ENCODE results near the gene PHOX2A.

Gene PHOX2A

DNA sequence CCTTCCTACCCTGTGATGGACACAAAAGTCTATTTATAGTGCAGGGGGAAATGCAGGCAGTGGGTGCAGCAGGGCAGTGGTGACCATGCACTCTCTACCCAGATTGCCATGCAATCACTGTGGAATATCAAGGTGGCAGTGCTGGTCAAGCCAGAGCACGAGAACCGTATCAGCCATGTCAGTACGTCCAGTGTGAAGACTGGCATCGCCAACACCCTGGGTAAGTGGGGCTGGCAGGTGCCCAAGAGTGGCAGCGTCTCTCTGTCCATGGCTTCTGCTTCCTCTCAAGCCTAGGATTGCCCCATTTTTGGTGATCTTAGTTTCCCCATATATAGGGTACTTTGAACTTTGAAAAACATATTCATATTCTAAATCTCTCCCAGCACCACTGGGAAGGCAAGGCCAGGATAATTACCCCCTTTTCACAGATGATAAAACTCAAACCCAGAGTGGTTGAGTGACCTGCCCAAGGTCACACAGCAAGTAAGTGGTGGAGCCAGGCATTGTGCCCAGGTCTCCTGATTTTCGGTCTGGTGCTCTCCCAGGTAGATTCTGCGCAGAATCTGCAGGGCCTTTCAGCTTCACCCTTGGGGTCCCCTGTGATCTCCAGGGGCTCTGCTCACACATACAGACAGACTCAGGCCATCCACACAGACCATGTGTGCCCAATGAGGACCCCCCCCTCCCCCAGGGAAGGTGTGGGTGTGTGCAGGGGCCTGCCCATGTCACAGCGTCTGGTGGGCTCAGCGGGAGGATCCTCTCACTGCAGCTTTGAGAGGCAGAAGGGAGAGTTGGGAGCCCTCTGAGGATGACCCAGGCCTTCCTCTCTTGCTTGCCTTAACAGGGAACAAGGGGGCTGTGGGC, 12.3 kb downstream of the PHOX2A start:
- Histone ChIP-seq H3K79me2 (ENCODE audit: insufficient read depth, low read length) (no peaks in the 10 kb centered on the region; the same call in 1 of the 2 replicates), H3K9me2 (replicated peaks; ENCODE audit: insufficient read depth, low read length) (no peaks in the 10 kb centered on the region), H3K36me3 (ENCODE audit: low read length) (no peaks in the 10 kb centered on the region), H3K4me2 (ENCODE audit: low read depth, low read length, poor library complexity, severe bottlenecking) (no peak overlapping the region), H2AFZ (ENCODE audit: low read depth, low read length, severe bottlenecking) (no peak overlapping the region), H3F3A (ENCODE audit: insufficient read depth) (peaks cover 5% of the 10 kb centered on the region), H3K27me3 (ENCODE audit: low read length) (no peaks in the 10 kb centered on the region), H3K9ac (ENCODE audit: low read length) (no peak overlapping the region), H3K4me3 (ENCODE audit: insufficient read depth, low read length, poor library complexity, severe bottlenecking) (no peak overlapping the region), H3K9me3 (ENCODE audit: insufficient read depth, low read length) (no peaks in the 10 kb centered on the region), H4K20me1 (ENCODE audit: low read depth, low read length) (no peaks in the 10 kb centered on the region), H3K27ac (ENCODE audit: low read depth, low read length) (no peak overlapping the region)
- TF ChIP-seq EZH2phosphoT487 (conservative IDR thresholded peaks at IDR 0.05; ENCODE audit: low read length), result no peak
- TF ChIP-seq, protein P1, sequence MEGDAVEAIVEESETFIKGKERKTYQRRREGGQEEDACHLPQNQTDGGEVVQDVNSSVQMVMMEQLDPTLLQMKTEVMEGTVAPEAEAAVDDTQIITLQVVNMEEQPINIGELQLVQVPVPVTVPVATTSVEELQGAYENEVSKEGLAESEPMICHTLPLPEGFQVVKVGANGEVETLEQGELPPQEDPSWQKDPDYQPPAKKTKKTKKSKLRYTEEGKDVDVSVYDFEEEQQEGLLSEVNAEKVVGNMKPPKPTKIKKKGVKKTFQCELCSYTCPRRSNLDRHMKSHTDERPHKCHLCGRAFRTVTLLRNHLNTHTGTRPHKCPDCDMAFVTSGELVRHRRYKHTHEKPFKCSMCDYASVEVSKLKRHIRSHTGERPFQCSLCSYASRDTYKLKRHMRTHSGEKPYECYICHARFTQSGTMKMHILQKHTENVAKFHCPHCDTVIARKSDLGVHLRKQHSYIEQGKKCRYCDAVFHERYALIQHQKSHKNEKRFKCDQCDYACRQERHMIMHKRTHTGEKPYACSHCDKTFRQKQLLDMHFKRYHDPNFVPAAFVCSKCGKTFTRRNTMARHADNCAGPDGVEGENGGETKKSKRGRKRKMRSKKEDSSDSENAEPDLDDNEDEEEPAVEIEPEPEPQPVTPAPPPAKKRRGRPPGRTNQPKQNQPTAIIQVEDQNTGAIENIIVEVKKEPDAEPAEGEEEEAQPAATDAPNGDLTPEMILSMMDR (IDR thresholded peaks at IDR 0.05; ENCODE audit: insufficient read depth, low read length, poor library complexity, severe bottlenecking), result no peak

DNA sequence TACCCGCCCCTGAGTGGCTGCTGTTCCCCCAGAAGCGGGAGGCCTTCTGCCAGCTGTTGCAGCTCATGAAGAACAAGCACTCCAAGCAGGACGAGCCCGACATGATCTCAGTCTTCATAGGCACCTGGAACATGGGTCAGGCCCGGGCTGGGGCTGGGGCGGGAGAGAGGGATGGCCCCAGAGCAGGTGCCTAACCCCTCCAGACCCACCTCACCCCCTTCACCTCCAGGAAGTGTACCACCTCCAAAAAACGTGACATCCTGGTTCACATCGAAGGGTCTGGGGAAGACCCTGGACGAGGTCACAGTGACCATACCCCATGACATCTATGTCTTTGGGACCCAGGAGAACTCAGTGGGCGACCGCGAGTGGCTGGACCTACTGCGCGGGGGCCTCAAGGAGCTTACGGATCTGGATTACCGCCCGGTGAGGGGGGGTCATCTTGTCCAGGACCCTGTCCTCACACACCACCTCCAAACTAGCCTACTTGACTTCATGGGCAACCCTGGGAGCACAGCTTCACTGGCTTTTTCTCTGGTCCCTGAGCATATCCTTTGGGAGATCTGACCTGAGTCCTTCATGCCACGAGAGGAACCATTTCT, 13.1 kb downstream of the PHOX2A start:
- Histone ChIP-seq H3F3A (ENCODE audit: insufficient read depth) (peaks cover under 1% of the 10 kb centered on the region; the same call in 1 of the 2 replicates), H4K20me1 (ENCODE audit: low read depth, low read length) (no peaks in the 10 kb centered on the region), H3K9me2 (replicated peaks; ENCODE audit: insufficient read depth, low read length) (no peaks in the 10 kb centered on the region), H3K27me3 (ENCODE audit: low read length) (no peaks in the 10 kb centered on the region), H3K9me3 (ENCODE audit: insufficient read depth, low read length) (no peaks in the 10 kb centered on the region), H3K36me3 (ENCODE audit: low read length) (no peaks in the 10 kb centered on the region), H3K27ac (ENCODE audit: low read depth, low read length) (no peak overlapping the region), H3K4me2 (ENCODE audit: low read depth, low read length, poor library complexity, severe bottlenecking) (no peak overlapping the region), H2AFZ (ENCODE audit: low read depth, low read length, severe bottlenecking) (no peak overlapping the region), H3K79me2 (ENCODE audit: insufficient read depth, low read length) (peaks cover under 1% of the 10 kb centered on the region; the same call in 1 of the 2 replicates), H3K4me3 (ENCODE audit: insufficient read depth, low read length, poor library complexity, severe bottlenecking) (no peak overlapping the region), H3K9ac (ENCODE audit: low read length) (no peak overlapping the region)
- TF ChIP-seq EZH2phosphoT487 (conservative IDR thresholded peaks at IDR 0.05; ENCODE audit: low read length), result no peak
- TF ChIP-seq, protein P1 (IDR thresholded peaks at IDR 0.05; ENCODE audit: insufficient read depth, low read length, poor library complexity, severe bottlenecking), result no peak

DNA sequence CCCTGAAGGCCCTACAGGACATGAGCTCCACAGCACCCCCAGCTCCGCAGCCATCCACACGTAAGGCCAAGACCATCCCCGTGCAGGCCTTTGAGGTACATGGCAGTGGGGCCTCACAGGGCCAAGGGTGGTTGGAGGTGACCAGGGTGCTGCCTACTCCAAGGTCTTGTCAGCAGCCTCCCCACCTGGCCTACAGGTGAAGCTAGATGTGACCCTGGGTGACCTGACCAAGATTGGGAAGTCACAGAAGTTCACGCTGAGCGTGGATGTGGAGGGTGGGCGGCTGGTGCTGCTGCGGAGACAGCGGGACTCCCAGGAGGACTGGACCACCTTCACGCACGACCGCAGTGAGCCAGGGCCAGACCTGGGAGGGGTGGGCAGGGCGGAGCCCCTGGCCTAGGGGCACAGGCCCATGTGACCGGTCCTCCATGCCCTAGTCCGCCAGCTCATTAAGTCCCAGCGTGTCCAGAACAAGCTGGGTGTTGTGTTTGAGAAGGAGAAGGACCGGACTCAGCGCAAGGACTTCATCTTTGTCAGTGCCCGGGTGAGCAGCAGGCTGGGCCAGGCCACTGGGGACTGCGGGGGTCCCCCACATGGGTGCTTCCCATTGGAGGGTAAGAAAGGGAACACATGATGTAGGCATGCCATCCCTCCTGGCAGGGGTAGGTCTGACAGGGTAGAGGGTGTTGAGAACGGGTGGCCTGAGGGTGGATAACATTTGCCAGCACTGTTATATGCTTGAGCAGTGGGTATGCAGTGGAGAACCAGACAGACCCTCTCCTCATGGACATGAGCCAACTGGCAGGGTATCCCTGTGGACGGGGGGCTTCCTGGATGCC, 13.8 kb downstream of the PHOX2A start:
- Histone ChIP-seq H2AFZ (ENCODE audit: low read depth, low read length, severe bottlenecking) (no peak overlapping the region), H3K79me2 (ENCODE audit: insufficient read depth, low read length) (peaks cover 8% of the 10 kb centered on the region; the same call in 1 of the 2 replicates), H4K20me1 (ENCODE audit: low read depth, low read length) (no peaks in the 10 kb centered on the region), H3K27me3 (ENCODE audit: low read length) (no peaks in the 10 kb centered on the region), H3K9me2 (replicated peaks; ENCODE audit: insufficient read depth, low read length) (no peaks in the 10 kb centered on the region), H3K36me3 (ENCODE audit: low read length) (no peaks in the 10 kb centered on the region), H3F3A (ENCODE audit: insufficient read depth) (peaks cover 8% of the 10 kb centered on the region; the same call in 1 of the 2 replicates), H3K9me3 (ENCODE audit: insufficient read depth, low read length) (no peaks in the 10 kb centered on the region), H3K27ac (ENCODE audit: low read depth, low read length) (no peak overlapping the region), H3K4me2 (ENCODE audit: low read depth, low read length, poor library complexity, severe bottlenecking) (no peak overlapping the region), H3K4me3 (ENCODE audit: insufficient read depth, low read length, poor library complexity, severe bottlenecking) (no peak overlapping the region), H3K9ac (ENCODE audit: low read length) (no peak overlapping the region)
- TF ChIP-seq, protein P1 (IDR thresholded peaks at IDR 0.05; ENCODE audit: insufficient read depth, low read length, poor library complexity, severe bottlenecking), result no peak
- no peak for TF ChIP-seq EZH2phosphoT487 (conservative IDR thresholded peaks at IDR 0.05; ENCODE audit: low read length)

All from SU-DHL-6 (cell line).